ENCODE measurements around the gene LTBP2.
A peak's percentile ranks its signal among the peaks of the same experiment; 100 is the strongest.
"Not testable (repeated sequence)": the region's sequence is repeated elsewhere in the genome, so short reads cannot be mapped to it uniquely, and the experiment has no call there.

Gene LTBP2

DNA sequence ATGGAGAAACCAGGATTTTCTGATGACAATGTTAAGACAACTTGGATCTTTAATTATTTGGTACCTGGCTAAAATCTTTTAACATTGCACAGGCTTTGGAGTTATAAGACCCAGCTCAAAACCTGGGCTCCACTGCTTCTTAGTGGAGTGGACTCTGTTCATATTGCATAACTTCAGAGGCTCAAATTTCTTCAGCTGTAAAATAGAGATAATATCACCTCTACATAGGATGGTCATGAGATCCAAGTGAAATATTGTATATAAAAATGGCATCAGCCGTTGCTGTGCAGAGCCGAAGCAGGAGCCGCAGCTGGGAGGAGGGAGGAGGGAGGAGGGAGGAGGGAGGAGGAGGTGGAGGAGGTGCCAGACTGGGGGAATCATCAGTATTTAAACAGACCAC, 129.5 kb downstream of the LTBP2 start:
- DNase-seq (ENCODE audit: low spot score): no peak

GRCh38 chr14:74480046-74480445, 132.0 kb downstream of the LTBP2 start:
- no peak for DNase-seq (ENCODE audit: low spot score)

DNA sequence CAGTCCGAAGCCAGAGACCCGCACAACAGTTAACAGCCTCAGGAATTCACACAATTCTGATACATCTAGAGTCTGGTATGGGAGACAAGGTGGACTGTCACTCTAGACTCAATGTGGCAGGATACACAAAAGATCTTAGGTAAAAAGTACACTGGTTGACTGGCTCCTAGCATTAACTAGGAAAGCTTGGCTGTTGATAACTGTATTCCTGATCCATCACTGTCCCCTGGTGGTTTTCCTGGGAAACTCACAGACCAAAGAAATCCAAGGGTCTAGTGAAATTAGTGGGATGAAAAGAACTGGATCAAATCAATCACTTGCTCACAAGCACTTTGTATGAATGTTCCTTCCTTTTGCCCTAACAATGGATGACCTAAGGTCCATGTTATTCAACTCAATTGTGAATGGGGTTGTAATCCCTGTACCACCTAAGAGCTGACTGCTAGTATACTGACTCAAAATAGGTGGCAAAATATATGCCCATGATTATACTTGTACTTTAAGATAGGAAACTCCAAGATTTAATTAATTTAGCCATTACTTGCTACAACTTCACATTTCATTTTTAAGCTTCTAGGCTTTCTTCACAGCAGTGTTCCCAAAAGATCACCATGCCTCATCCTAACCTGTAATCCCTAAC, 132.9 kb downstream of the LTBP2 start:
- DNase-seq (ENCODE audit: low spot score): peak; percentile 49

DNA sequence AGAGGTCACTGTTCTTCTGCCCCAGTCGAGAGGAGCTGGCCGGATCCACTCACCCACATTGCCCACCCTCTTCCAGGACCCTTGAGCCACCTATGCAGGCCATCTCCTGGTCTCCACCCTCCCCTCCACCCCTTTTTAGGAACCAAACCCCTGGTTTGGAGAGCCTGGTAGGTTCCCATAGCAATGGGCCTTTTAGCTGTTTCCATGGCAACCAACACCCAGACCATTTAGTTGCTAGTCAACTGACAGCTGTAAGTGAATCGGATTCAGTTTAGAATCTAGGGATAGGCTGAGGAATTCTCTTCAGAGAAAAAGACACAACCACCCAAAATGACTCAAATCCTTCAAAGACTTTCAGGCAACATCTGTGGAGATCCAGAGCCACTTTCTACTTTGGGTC, 135.4 kb downstream of the LTBP2 start:
- no peak for DNase-seq (ENCODE audit: low spot score)

DNA sequence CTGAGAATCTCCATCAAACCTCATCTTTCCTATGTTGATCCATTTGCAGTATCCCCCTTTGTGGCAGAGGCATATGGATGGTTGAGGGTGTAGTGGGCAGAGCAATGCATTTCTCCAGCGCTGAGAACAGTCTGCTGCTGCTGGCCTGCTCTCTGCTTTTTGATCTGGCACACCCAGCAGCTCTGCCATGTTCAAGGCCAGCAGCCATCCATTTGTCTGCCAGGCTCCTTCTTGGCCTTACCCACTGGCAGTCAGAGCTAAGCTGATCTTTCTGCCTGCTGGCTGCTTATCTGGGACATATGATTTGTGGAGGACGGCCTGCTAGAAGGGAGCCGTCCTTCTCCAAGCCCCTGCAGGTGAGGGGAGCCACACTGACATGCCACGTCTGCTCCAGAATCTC, 135.9 kb downstream of the LTBP2 start:
- DNase-seq (ENCODE audit: low spot score): no peak

GRCh38 chr14:74475678-74476077, 136.4 kb downstream of the LTBP2 start:
- no peak for DNase-seq (ENCODE audit: low spot score)

GRCh38 chr14:74474376-74474775, 137.7 kb downstream of the LTBP2 start:
- DNase-seq (ENCODE audit: low spot score): no peak

GRCh38 chr14:74472601-74473000, 139.4 kb downstream of the LTBP2 start:
- no peak for DNase-seq (ENCODE audit: low spot score)

DNA sequence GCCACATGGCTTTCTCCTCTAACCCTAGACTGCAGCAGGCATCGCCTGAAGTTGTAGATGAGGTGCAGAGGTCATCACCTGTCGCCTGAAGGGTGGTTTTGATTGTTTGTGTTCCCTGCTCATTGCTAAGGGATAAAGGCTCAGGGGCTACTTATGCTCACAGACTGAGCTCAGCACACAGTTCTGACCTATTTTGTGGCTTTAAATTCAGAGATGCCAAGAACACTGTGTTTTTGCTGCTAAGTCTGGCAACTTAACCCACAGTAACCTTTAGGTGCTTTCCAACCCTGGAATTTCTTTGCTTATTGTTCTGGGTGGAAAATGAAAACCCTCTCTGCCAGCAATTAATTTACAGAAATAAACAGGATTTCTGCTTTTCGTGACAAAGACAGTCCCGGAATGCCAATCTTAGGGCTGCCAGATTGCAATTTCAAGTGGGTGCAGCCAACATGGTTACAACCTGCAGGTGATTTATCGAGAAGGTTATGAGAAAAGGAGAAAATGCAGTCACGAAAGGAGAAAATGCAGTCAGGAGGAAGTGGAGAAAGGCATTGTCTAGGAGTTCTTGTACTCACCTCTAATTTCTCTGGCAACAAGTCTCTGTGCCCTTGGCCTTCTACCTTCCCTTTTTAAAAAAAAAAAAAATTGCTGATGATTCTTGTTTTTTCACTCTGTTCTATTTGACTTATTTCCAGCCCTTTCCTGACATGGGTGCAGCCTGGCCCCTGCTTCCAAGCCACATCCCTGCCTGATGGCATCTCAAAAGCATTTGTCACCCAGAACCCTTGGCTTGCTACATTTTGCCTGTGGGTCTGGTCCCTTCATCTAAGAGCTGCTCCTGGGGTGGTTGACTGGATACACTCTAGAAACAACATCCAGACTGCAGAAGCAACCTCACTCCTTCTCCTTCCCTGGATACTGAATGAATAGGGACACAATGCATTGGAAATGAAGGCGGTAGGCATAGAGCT, 142.2 kb downstream of the LTBP2 start:
- no peak for DNase-seq (ENCODE audit: low spot score)

DNA sequence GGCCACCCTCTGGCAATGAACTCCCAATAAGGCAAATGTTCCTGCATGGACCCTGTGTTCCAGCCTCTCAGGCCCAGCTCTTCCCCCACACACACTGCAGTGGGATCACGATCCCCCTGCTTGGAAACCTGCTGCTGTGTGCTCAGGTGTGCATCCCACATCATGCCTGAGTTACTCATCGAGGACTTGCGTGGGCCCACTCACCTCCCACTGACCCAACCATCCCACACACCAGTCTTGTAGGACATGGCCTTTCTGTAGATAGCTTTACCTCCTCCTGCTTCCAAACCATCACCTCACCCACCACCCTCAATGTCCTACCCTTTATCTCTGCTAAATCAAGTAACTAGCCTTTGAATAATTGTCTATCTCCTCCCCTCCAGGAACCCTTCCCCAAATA, 143.5 kb downstream of the LTBP2 start:
- no peak for DNase-seq (ENCODE audit: low spot score)

GRCh38 chr14:74465335-74465734, 146.7 kb downstream of the LTBP2 start:
- no peak for DNase-seq (ENCODE audit: low spot score)

- no peak for DNase-seq (ENCODE audit: low spot score)
These were observed 147.3 kb downstream of the LTBP2 start for GRCh38 chr14:74464785-74465184.

DNA sequence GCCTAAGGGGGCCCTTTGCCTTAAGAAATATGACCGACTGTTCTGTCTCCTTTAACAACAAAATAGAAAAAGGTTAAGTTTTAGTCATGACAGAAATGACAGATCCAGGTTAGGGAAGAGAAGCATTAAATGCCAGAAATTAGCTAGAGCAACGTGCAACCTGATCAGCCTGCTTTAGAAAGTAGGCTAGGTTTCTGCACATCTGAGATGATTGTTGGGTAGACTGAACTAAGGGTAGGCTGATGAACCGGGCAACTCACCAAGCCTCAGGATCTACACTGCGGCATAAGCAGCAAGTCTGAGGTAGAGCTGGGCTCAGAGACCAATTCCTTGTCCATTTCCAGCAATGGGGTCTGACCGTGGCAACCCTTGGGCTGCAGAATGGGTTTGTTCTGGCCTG, 148.3 kb downstream of the LTBP2 start:
- DNase-seq (ENCODE audit: low spot score): no peak

DNA sequence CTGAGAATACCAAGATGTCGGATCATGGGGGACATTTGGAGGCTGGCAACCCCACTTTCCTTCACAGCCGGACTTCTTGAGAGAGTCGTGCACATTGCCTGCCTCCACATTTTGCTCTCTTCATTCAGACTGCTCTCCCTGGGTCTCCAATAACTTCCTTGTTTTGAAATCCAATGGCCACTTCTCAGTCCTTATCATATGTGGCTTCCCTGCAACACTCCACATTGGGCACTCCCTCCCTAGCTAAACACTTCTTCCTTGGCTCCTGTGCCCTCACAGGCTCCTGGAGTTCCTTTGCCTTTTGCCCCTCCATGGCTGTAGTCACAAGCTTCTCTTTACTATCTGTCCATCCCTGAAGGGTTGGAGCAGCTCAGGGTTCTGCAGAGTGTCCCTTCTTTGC, 149.0 kb downstream of the LTBP2 start:
- DNase-seq (ENCODE audit: low spot score): no peak

DNA sequence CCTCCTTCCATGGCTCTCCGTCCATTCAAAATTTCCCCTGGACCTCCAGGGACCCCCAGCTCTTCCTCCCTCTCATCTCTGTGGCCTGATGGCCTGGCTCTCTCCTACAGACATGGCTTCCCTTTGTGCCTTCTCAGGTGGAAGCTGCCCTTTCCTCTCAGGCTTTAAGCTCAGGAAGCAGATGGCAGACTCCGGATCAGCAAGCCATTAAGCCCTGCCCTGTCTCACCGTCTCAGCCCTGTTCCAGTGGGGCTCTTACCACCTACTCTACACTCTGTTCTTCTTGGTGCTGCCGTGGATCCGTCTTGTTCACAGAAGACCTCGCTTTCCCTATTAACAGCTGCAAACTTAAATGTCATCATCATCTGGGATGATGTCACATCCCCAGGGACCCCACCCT, 152.1 kb downstream of the LTBP2 start:
- DNase-seq (ENCODE audit: low spot score): no peak

GRCh38 chr14:74459289-74459946, 152.6 kb downstream of the LTBP2 start:
- DNase-seq (ENCODE audit: low spot score): no peak

GRCh38 chr14:74457565-74457895, 154.5 kb downstream of the LTBP2 start:
- DNase-seq (ENCODE audit: low spot score): no peak

DNA sequence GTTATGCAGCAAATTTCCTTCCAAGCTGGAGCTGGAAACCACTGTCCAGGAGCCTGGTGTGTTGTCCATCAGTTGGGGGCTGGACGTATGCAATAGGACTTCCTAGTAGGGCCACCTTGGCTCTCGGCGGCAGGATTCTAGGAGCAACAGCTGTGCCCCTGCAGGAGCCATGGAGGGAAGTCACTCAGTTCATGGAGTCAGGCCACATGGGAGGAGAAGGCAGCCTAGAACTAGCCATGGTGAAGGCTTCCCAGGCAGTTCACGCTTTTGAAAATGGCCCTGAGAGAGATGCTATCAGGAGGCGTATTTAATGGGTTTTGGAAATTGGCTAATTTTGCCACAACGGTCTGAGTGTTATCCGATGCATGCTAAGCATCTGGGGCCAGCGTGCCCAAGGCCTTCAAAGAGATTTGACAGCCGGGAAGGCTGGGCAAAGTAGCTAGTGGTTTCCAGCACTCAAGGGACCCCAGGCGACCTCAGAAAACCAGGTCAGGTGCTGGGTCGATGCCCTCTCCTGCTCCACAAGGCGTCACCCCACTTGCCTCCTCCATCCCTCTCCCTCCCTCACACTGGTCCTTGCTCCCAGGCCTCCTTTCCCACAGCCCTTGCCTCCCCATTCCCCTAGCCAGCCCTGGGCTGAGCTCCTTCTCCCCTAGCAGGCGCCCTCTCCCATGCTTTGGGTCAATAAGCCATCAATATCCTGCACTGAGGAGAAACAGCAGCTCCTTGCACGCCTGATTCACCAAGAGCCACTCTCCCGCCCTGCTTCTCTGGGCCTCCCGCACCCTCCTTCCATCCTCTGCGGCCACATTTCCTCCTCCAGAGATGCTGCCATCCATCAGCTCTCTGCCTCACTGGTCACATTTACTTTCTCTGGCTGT, 155.1 kb downstream of the LTBP2 start:
- DNase-seq (ENCODE audit: low spot score): no peak

DNA sequence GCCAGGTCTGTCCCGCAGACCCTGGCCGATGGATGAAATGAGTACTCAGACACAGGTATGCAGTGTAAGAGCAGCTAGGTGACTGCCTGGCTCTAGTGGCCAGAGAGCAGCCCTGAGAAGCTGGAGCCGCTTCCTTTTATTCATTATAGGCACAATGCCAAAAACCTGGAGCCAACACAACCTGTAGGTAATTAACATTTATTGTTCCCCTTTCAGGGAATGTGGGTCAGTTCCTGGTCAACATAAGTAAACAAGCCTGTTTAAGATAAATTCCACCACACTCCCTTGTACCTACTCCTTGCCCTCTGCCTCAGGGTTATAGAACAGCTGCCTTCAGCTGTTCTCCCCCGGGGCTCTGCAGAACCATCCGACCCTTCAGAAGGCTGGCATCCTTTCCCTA, 157.6 kb downstream of the LTBP2 start:
- not testable (repeated sequence) for DNase-seq (ENCODE audit: low spot score)
